ENCODE data around the gene RINL.

- TF ChIP-seq TAF1 (IDR thresholded peaks at IDR 0.05; ENCODE audit: low read depth, low read length) (no peak), CHD7 (IDR thresholded peaks at IDR 0.05; ENCODE audit: insufficient replicate concordance, low read length) (no peak), EZH2 (IDR thresholded peaks at IDR 0.05; ENCODE audit: low read depth, low read length, severe bottlenecking) (no peak), POLR2AphosphoS5 (IDR thresholded peaks at IDR 0.05; ENCODE audit: low read depth, low read length) (no peak), BRCA1 (IDR thresholded peaks at IDR 0.05; ENCODE audit: low read depth, low read length) (no peak), CHD1 (IDR thresholded peaks at IDR 0.05; ENCODE audit: low read depth, low read length) (no peak), USF2 (IDR thresholded peaks at IDR 0.05; ENCODE audit: low read length) (no peak), CHD2 (IDR thresholded peaks at IDR 0.05; ENCODE audit: low read length) (no peak), TBP (IDR thresholded peaks at IDR 0.05; ENCODE audit: low read depth, low read length) (no peak)
Measured at GRCh38 chr19:38894968-38895367, 16.9 kb upstream of the RINL start.

All from H1 (cell line).